HepG2 (cell line): ENCODE data around the gene PRSS36. TPM values are rescaled to one million over a fixed set of nuclear protein-coding genes. Genes with fewer than 3 reads are reported as not detected.

Experiments used
- AFF4 ChIP-seq: sonication (generic); formaldehyde crosslinking; IDR thresholded peaks from 2 replicates; pipeline ENCODE4 v1.4.0; 2020; ENCODE audit warnings: missing genetic modification reagents
- ATF7-NPFF ChIP-seq: sonication (generic); formaldehyde crosslinking; IDR thresholded peaks from 2 replicates; pipeline ENCODE4 v1.8.1; 2023; ENCODE audit warnings: mild to moderate bottlenecking, low read depth, missing genetic modification reagents, moderate library complexity
- DNMT1 ChIP-seq: sonication (generic); formaldehyde crosslinking; IDR thresholded peaks from 2 replicates; pipeline ENCODE4 v1.5.1; 2020; ENCODE audit warnings: mild to moderate bottlenecking, missing genetic modification reagents
- FLYWCH1 ChIP-seq: sonication (generic); formaldehyde crosslinking; IDR thresholded peaks from 2 replicates; pipeline ENCODE4 v1.8.1; 2023; ENCODE audit warnings: mild to moderate bottlenecking, missing genetic modification reagents
- GATAD1 ChIP-seq: IDR thresholded peaks from 2 replicates; pipeline ENCODE4 v1.6.1; 2016; ENCODE audit warnings: missing genetic modification reagents, missing compliant biosample characterization
- HMG20B ChIP-seq: conservative IDR thresholded peaks from 2 replicates; pipeline ENCODE4 v1.6.1; 2016; ENCODE audit warnings: missing genetic modification reagents, missing compliant biosample characterization
- HNRNPUL1 ChIP-seq: fragments of 200-400 bp; formaldehyde crosslinking; IDR thresholded peaks from 2 replicates; pipeline ENCODE4 v1.6.1; 2017; ENCODE audit warnings: low read depth, mild to moderate bottlenecking, low read length, moderate library complexity
- IKZF5 ChIP-seq: IDR thresholded peaks from 2 replicates; pipeline ENCODE4 v1.6.1; 2018; ENCODE audit warnings: missing genetic modification reagents, mild to moderate bottlenecking, missing compliant biosample characterization
- NFYB ChIP-seq: sonication (generic); formaldehyde crosslinking; IDR thresholded peaks from 2 replicates; pipeline ENCODE4 v1.4.0; 2020; ENCODE audit warnings: missing genetic modification reagents
- PRDM4 ChIP-seq: sonication (generic); formaldehyde crosslinking; IDR thresholded peaks from 2 replicates; pipeline ENCODE4 v1.9.0; 2021; ENCODE audit warnings: missing genetic modification reagents, borderline replicate concordance
- SP4 ChIP-seq: sonication (generic); formaldehyde crosslinking; IDR thresholded peaks from 2 replicates; pipeline ENCODE4 v1.8.1; 2023; ENCODE audit warnings: mild to moderate bottlenecking, missing genetic modification reagents
- TBX3 ChIP-seq: fragments of 450-650 bp; IDR thresholded peaks from 2 replicates; pipeline ENCODE4 v1.6.1; 2017; ENCODE audit warnings: antibody characterized with exemption, mild to moderate bottlenecking, inconsistent platforms, borderline replicate concordance
- THAP8 ChIP-seq: sonication (generic); formaldehyde crosslinking; IDR thresholded peaks from 2 replicates; pipeline ENCODE4 v1.5.1; 2020; ENCODE audit warnings: missing genetic modification reagents, mild to moderate bottlenecking, borderline replicate concordance
- ZNF232 ChIP-seq: sonication (generic); formaldehyde crosslinking; IDR thresholded peaks from 2 replicates; pipeline ENCODE4 v1.4.0; 2020; ENCODE audit warnings: missing genetic modification reagents, borderline replicate concordance
- ZNF24 ChIP-seq: fragments of 450-650 bp; IDR thresholded peaks from 2 replicates; pipeline ENCODE4 v1.6.1; 2017; ENCODE audit warnings: antibody characterized with exemption, mild to moderate bottlenecking
- ZNF580 ChIP-seq: IDR thresholded peaks from 2 replicates; pipeline ENCODE4 v1.6.1; 2016; ENCODE audit warnings: low read depth, borderline replicate concordance
- ZNF770 ChIP-seq: sonication (generic); formaldehyde crosslinking; IDR thresholded peaks from 2 replicates; pipeline ENCODE4 v1.5.0; 2020; ENCODE audit warnings: mild to moderate bottlenecking, missing genetic modification reagents
- ZSCAN21 ChIP-seq: sonication (generic); formaldehyde crosslinking; IDR thresholded peaks from 2 replicates; pipeline ENCODE4 v1.8.0; 2022; ENCODE audit warnings: mild to moderate bottlenecking, missing genetic modification reagents, moderate library complexity, borderline replicate concordance
- polyA plus RNA-seq, 8 experiments: library from polyadenylated mRNA; depleted of rRNA in 3 of 8; stranded (reverse) in 7 of 8; unstranded in 1 of 8; fragments of >200 nt; fragmentation: Illumina TruSeq in 4 of 8; extraction: Trizol in 4 of 8; gene quantifications; 2 replicates each; pipeline versions ENCODE4 v1.2.1 to v1.2.3, GENCODE V29; 2011 to 2016; ENCODE audit warnings: low read depth in 4 of 8, missing spikeins in 1 of 8, mixed read lengths in 1 of 8; ENCODE audit not compliant: insufficient read depth in 1 of 8
- total RNA-seq, 5 experiments: library from RNA; depleted of rRNA; stranded (reverse); fragments of >200 nt; fragmentation: Illumina TruSeq; extraction: Trizol; gene quantifications; 2 replicates each; pipeline ENCODE4 v1.2.3, GENCODE V29; 2016; ENCODE audit warnings: low read depth in 1 of 5

The PRSS36 gene
- total and polyA plus RNA-seq, 2 of the 13 experiments (the other 11 are each of a cell fraction or from before 2014, with no cell fraction given) = 1.5 to 2.1 TPM

- TF ChIP-seq HNRNPUL1 = peak; percentile 36; the same call in 1 of the 2 replicates
- peak; percentile 84 for TF ChIP-seq PRDM4 (CRISPR knock-in tag)
- TF ChIP-seq ATF7-NPFF (CRISPR knock-in tag) = peak; percentile 84
- TF ChIP-seq DNMT1 (CRISPR knock-in tag) = peak; percentile 63
- TF ChIP-seq THAP8 (CRISPR knock-in tag) = no peak; the same call in 1 of the 2 replicates
- peak; percentile 96 for TF ChIP-seq AFF4
- TF ChIP-seq GATAD1 (CRISPR knock-in tag) = peak; percentile 35
- no peak; the same call in 1 of the 2 replicates for TF ChIP-seq ZSCAN21
- peak; percentile 71 for TF ChIP-seq TBX3
- peak; percentile 63 for TF ChIP-seq HMG20B (CRISPR knock-in tag)
- TF ChIP-seq ZNF24 = 0 out of 2 replicates have a peak, but pooled peaks have one; percentile 51
- peak; percentile 96 for TF ChIP-seq ZNF232 (CRISPR knock-in tag)
- peak; percentile 82 for TF ChIP-seq ZNF580
- 0 out of 2 replicates have a peak, but pooled peaks have one; percentile 21 for TF ChIP-seq NFYB (CRISPR knock-in tag)
- TF ChIP-seq SP4 (CRISPR knock-in tag) = peak; percentile 76; the same call in 1 of the 2 replicates
- peak; percentile 63; the same call in 1 of the 2 replicates for TF ChIP-seq ZNF770
- TF ChIP-seq FLYWCH1 (CRISPR knock-in tag) = no peak; the same call in none of the 2 replicates
- TF ChIP-seq IKZF5 (CRISPR knock-in tag) = peak; percentile 84
These were observed 30.0 kb upstream of the PRSS36 start, which contains the start of gene FUS (continued) for GRCh38 chr16:31179747-31180459.
